ENCODE measurements around the gene TNFSF13. TPM values are rescaled to one million over a fixed set of nuclear protein-coding genes. Genes with fewer than 3 reads are reported as not detected.

TNFSF13 gene
- polyA plus RNA-seq, 2 of the 4 experiments (the other 2 are of a cell fraction): 0.61 to 1.0 TPM

DNA sequence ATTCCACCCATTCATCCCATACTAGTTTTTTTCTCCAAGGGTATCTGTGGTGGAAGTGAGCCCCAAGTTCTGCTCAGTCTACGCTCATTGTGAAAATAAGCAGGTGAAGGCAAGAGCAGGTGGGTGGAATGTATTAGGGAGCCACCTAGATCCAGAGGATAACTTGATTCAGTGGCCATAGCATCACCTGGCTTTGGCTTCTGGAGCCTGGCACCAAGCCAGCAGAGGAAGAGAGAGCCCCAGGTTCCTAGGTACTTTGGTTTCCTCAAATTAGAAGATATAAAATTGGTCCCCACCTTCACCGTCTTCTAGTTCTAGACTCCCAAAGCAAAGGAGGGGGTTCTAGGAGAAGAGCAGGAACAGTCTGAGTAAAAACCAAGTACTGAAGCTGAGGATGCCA lies 52.1 kb downstream of the TNFSF13 start:
- no peak overlapping the region for H3K27ac ChIP-seq
- 99% methylated on average over 2 of the region's 2 CpGs for WGBS (ENCODE audit: missing lambda C conversion rate)
- no peak overlapping the region for H3K4me2 ChIP-seq
- FAIRE-seq: peak; percentile 49
- no peak for ATAC-seq
- no peaks in the 10 kb centered on the region for H3K9me3 ChIP-seq
- TF ChIP-seq, protein P1, sequence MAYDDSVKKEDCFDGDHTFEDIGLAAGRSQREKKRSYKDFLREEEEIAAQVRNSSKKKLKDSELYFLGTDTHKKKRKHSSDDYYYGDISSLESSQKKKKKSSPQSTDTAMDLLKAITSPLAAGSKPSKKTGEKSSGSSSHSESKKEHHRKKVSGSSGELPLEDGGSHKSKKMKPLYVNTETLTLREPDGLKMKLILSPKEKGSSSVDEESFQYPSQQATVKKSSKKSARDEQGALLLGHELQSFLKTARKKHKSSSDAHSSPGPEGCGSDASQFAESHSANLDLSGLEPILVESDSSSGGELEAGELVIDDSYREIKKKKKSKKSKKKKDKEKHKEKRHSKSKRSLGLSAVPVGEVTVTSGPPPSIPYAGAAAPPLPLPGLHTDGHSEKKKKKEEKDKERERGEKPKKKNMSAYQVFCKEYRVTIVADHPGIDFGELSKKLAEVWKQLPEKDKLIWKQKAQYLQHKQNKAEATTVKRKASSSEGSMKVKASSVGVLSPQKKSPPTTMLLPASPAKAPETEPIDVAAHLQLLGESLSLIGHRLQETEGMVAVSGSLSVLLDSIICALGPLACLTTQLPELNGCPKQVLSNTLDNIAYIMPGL (CRISPR knock-in tag; IDR thresholded peaks at IDR 0.05; ENCODE audit: borderline replicate concordance): no peak
- no peak for TF ChIP-seq POLR2A (IDR thresholded peaks at IDR 0.05; ENCODE audit: low read length)
- TF ChIP-seq TFCP2L1 (CRISPR knock-in tag; IDR thresholded peaks at IDR 0.05): no peak
- TF ChIP-seq HOXA7 (CRISPR knock-in tag; IDR thresholded peaks at IDR 0.05): no peak
- TF ChIP-seq EHF (CRISPR knock-in tag; IDR thresholded peaks at IDR 0.05): no peak
- TF ChIP-seq HDAC2 (IDR thresholded peaks at IDR 0.05): no peak
- no peak for TF ChIP-seq HEYL (CRISPR knock-in tag; IDR thresholded peaks at IDR 0.05)
- TF ChIP-seq ZSCAN20 (CRISPR knock-in tag; IDR thresholded peaks at IDR 0.05): no peak
- TF ChIP-seq, protein P2, sequence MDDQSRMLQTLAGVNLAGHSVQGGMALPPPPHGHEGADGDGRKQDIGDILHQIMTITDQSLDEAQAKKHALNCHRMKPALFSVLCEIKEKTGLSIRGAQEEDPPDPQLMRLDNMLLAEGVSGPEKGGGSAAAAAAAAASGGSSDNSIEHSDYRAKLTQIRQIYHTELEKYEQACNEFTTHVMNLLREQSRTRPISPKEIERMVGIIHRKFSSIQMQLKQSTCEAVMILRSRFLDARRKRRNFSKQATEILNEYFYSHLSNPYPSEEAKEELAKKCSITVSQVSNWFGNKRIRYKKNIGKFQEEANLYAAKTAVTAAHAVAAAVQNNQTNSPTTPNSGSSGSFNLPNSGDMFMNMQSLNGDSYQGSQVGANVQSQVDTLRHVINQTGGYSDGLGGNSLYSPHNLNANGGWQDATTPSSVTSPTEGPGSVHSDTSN (IDR thresholded peaks at IDR 0.05): no peak
- TF ChIP-seq RCOR1 (IDR thresholded peaks at IDR 0.05; ENCODE audit: low read depth, low read length): no peak
- TF ChIP-seq PHF8 (IDR thresholded peaks at IDR 0.05; ENCODE audit: borderline replicate concordance, low read depth): no peak
- TF ChIP-seq KDM5A (IDR thresholded peaks at IDR 0.05): no peak
- TF ChIP-seq, protein P3, sequence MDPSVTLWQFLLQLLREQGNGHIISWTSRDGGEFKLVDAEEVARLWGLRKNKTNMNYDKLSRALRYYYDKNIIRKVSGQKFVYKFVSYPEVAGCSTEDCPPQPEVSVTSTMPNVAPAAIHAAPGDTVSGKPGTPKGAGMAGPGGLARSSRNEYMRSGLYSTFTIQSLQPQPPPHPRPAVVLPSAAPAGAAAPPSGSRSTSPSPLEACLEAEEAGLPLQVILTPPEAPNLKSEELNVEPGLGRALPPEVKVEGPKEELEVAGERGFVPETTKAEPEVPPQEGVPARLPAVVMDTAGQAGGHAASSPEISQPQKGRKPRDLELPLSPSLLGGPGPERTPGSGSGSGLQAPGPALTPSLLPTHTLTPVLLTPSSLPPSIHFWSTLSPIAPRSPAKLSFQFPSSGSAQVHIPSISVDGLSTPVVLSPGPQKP (IDR thresholded peaks at IDR 0.05; ENCODE audit: low read depth, low read length): no peak
- ChIA-PET CTCF (interaction anchor here (0.7 to 7.7 kb wide), 8 partner anchors 10 to 113 kb away, joined by 3 to 56 read pairs (median 8); partner anchors contain the start of genes SOX15, TP53 and WRAP53), POLR2A (interaction anchor here (0.7 to 1.1 kb wide), 2 partner anchors 27 to 41 kb away, joined by 3 read pairs; partner anchors contain the start of genes ATP1B2 and MPDU1)
- no peak overlapping the region for H3K4me3 ChIP-seq
- H3K4me1 ChIP-seq: peaks cover 29% of the 10 kb centered on the region
- DNase-seq (ENCODE audit: low read depth in 1 of 2, low spot score in 1 of 2): no peak

Small RNA genes within 50 kb of the gene (small RNA-seq; reads per million reads assigned to genes)
- gene CD68: 0 reads per million in 6 experiments
- gene RF00019: 0 reads per million in 6 experiments
- 0 reads per million in 6 experiments for gene SNORA48
- 0 reads per million in 6 experiments for gene SNORD10

Other genes with a start within 250 kb of the TNFSF13 start
Only the 30 nearest of the 31 such genes appear.
- gene NEURL4, start 229.4 kb upstream of the TNFSF13 start, polyA plus RNA-seq (2011; rRNA removed): 12.2 and 18.3 TPM in 2 replicates
- gene NEURL4, start 229.4 kb upstream of the TNFSF13 start, polyA plus RNA-seq (2017; fragmentation: RNase III; extraction: RNeasy Plus Mini Kit Qiagen cat#74134 plus additional on column Dnase treatment): 44.2 to 50.4 TPM (median 47.5 TPM) in 3 replicates
- 0.03 and 0.41 TPM in 2 replicates for gene ACAP1, start 222.2 kb upstream of the TNFSF13 start, polyA plus RNA-seq (2011; rRNA removed)
- gene ACAP1, start 222.2 kb upstream of the TNFSF13 start, polyA plus RNA-seq (2017; fragmentation: RNase III; extraction: RNeasy Plus Mini Kit Qiagen cat#74134 plus additional on column Dnase treatment): 1.3 to 2.1 TPM (median 1.4 TPM) in 3 replicates
- gene KCTD11, start 206.6 kb upstream of the TNFSF13 start, polyA plus RNA-seq (2011; rRNA removed): 6.1 and 7.0 TPM in 2 replicates
- gene KCTD11, start 206.6 kb upstream of the TNFSF13 start, polyA plus RNA-seq (2017; fragmentation: RNase III; extraction: RNeasy Plus Mini Kit Qiagen cat#74134 plus additional on column Dnase treatment): 9.6 to 10.7 TPM (median 10.3 TPM) in 3 replicates
- gene TMEM95, start 203.6 kb upstream of the TNFSF13 start, polyA plus RNA-seq (2011; rRNA removed): not detected in 2 replicates
- not detected in 3 replicates for gene TMEM95, start 203.6 kb upstream of the TNFSF13 start, polyA plus RNA-seq (2017; fragmentation: RNase III; extraction: RNeasy Plus Mini Kit Qiagen cat#74134 plus additional on column Dnase treatment)
- 1.2 and 1.8 TPM in 2 replicates for gene TNK1, start 177.7 kb upstream of the TNFSF13 start, polyA plus RNA-seq (2011; rRNA removed)
- 2.1 to 2.4 TPM (median 2.2 TPM) in 3 replicates for gene TNK1, start 177.7 kb upstream of the TNFSF13 start, polyA plus RNA-seq (2017; fragmentation: RNase III; extraction: RNeasy Plus Mini Kit Qiagen cat#74134 plus additional on column Dnase treatment)
- 11.0 and 13.7 TPM in 2 replicates for gene PLSCR3, start 164.2 kb upstream of the TNFSF13 start, polyA plus RNA-seq (2011; rRNA removed)
- gene PLSCR3, start 164.2 kb upstream of the TNFSF13 start, polyA plus RNA-seq (2017; fragmentation: RNase III; extraction: RNeasy Plus Mini Kit Qiagen cat#74134 plus additional on column Dnase treatment): 27.5 to 33.4 TPM (median 29.6 TPM) in 3 replicates
- 127 and 210 TPM in 2 replicates for gene TMEM256, start 154.7 kb upstream of the TNFSF13 start, polyA plus RNA-seq (2011; rRNA removed)
- 142 to 166 TPM (median 164 TPM) in 3 replicates for gene TMEM256, start 154.7 kb upstream of the TNFSF13 start, polyA plus RNA-seq (2017; fragmentation: RNase III; extraction: RNeasy Plus Mini Kit Qiagen cat#74134 plus additional on column Dnase treatment)
- 4.1 and 6.9 TPM in 2 replicates for gene NLGN2, start 150.9 kb upstream of the TNFSF13 start, polyA plus RNA-seq (2011; rRNA removed)
- gene NLGN2, start 150.9 kb upstream of the TNFSF13 start, polyA plus RNA-seq (2017; fragmentation: RNase III; extraction: RNeasy Plus Mini Kit Qiagen cat#74134 plus additional on column Dnase treatment): 17.6 to 27.9 TPM (median 27.5 TPM) in 3 replicates
- gene SPEM1, start 138.4 kb upstream of the TNFSF13 start, polyA plus RNA-seq (2011; rRNA removed): not detected in 2 replicates
- 0.09 to 0.13 TPM in 2 of 3 replicates, not detected in the other for gene SPEM1, start 138.4 kb upstream of the TNFSF13 start, polyA plus RNA-seq (2017; fragmentation: RNase III; extraction: RNeasy Plus Mini Kit Qiagen cat#74134 plus additional on column Dnase treatment)
- gene SPEM2, start 133.1 kb upstream of the TNFSF13 start, polyA plus RNA-seq (2011; rRNA removed): not detected in 2 replicates
- not detected in 3 replicates for gene SPEM2, start 133.1 kb upstream of the TNFSF13 start, polyA plus RNA-seq (2017; fragmentation: RNase III; extraction: RNeasy Plus Mini Kit Qiagen cat#74134 plus additional on column Dnase treatment)
- not detected in 2 replicates for gene SPEM3, start 129.9 kb upstream of the TNFSF13 start, polyA plus RNA-seq (2011; rRNA removed)
- gene SPEM3, start 129.9 kb upstream of the TNFSF13 start, polyA plus RNA-seq (2017; fragmentation: RNase III; extraction: RNeasy Plus Mini Kit Qiagen cat#74134 plus additional on column Dnase treatment): not detected in 3 replicates
- gene TMEM102, start 123.3 kb upstream of the TNFSF13 start, polyA plus RNA-seq (2011; rRNA removed): 4.4 and 4.9 TPM in 2 replicates
- gene TMEM102, start 123.3 kb upstream of the TNFSF13 start, polyA plus RNA-seq (2017; fragmentation: RNase III; extraction: RNeasy Plus Mini Kit Qiagen cat#74134 plus additional on column Dnase treatment): 6.5 to 8.9 TPM (median 8.1 TPM) in 3 replicates
- 1.4 and 1.9 TPM in 2 replicates for gene FGF11, start 119.2 kb upstream of the TNFSF13 start, polyA plus RNA-seq (2011; rRNA removed)
- 1.1 to 1.8 TPM (median 1.5 TPM) in 3 replicates for gene FGF11, start 119.2 kb upstream of the TNFSF13 start, polyA plus RNA-seq (2017; fragmentation: RNase III; extraction: RNeasy Plus Mini Kit Qiagen cat#74134 plus additional on column Dnase treatment)
- gene CHRNB1, start 113.7 kb upstream of the TNFSF13 start, polyA plus RNA-seq (2011; rRNA removed): 6.5 and 6.9 TPM in 2 replicates
- 6.2 to 8.4 TPM (median 8.0 TPM) in 3 replicates for gene CHRNB1, start 113.7 kb upstream of the TNFSF13 start, polyA plus RNA-seq (2017; fragmentation: RNase III; extraction: RNeasy Plus Mini Kit Qiagen cat#74134 plus additional on column Dnase treatment)
- gene ZBTB4, start 79.1 kb upstream of the TNFSF13 start, polyA plus RNA-seq (2011; rRNA removed): 14.4 and 18.2 TPM in 2 replicates
- gene ZBTB4, start 79.1 kb upstream of the TNFSF13 start, polyA plus RNA-seq (2017; fragmentation: RNase III; extraction: RNeasy Plus Mini Kit Qiagen cat#74134 plus additional on column Dnase treatment): 24.4 to 29.5 TPM (median 28.2 TPM) in 3 replicates
- gene SLC35G6, start 77.3 kb upstream of the TNFSF13 start, polyA plus RNA-seq (2011; rRNA removed): not detected in 2 replicates
- gene SLC35G6, start 77.3 kb upstream of the TNFSF13 start, polyA plus RNA-seq (2017; fragmentation: RNase III; extraction: RNeasy Plus Mini Kit Qiagen cat#74134 plus additional on column Dnase treatment): not detected in 3 replicates
- 22.8 and 57.1 TPM in 2 replicates for gene POLR2A, start 74.4 kb upstream of the TNFSF13 start, polyA plus RNA-seq (2011; rRNA removed)
- 65.6 to 69.6 TPM (median 67.4 TPM) in 3 replicates for gene POLR2A, start 74.4 kb upstream of the TNFSF13 start, polyA plus RNA-seq (2017; fragmentation: RNase III; extraction: RNeasy Plus Mini Kit Qiagen cat#74134 plus additional on column Dnase treatment)
- 11.9 and 12.4 TPM in 2 replicates for gene TNFSF12, start 9.7 kb upstream of the TNFSF13 start, polyA plus RNA-seq (2011; rRNA removed)
- gene TNFSF12, start 9.7 kb upstream of the TNFSF13 start, polyA plus RNA-seq (2017; fragmentation: RNase III; extraction: RNeasy Plus Mini Kit Qiagen cat#74134 plus additional on column Dnase treatment): 7.9 to 9.9 TPM (median 9.7 TPM) in 3 replicates
- 150 and 165 TPM in 2 replicates for gene SENP3, start 3.2 kb downstream of the TNFSF13 start, polyA plus RNA-seq (2011; rRNA removed)
- 104 to 119 TPM (median 114 TPM) in 3 replicates for gene SENP3, start 3.2 kb downstream of the TNFSF13 start, polyA plus RNA-seq (2017; fragmentation: RNase III; extraction: RNeasy Plus Mini Kit Qiagen cat#74134 plus additional on column Dnase treatment)
- gene CD68, start 20.9 kb downstream of the TNFSF13 start, polyA plus RNA-seq (2011; rRNA removed): 14.9 and 17.7 TPM in 2 replicates
- gene CD68, start 20.9 kb downstream of the TNFSF13 start, polyA plus RNA-seq (2017; fragmentation: RNase III; extraction: RNeasy Plus Mini Kit Qiagen cat#74134 plus additional on column Dnase treatment): 6.5 to 11.6 TPM (median 9.8 TPM) in 3 replicates
- 148 and 204 TPM in 2 replicates for gene MPDU1, start 25.1 kb downstream of the TNFSF13 start, polyA plus RNA-seq (2011; rRNA removed)
- gene MPDU1, start 25.1 kb downstream of the TNFSF13 start, polyA plus RNA-seq (2017; fragmentation: RNase III; extraction: RNeasy Plus Mini Kit Qiagen cat#74134 plus additional on column Dnase treatment): 126 to 134 TPM (median 127 TPM) in 3 replicates
- gene SOX15, start 31.3 kb downstream of the TNFSF13 start, polyA plus RNA-seq (2011; rRNA removed): 0.05 and 0.11 TPM in 2 replicates
- 0.19 to 0.30 TPM (median 0.22 TPM) in 3 replicates for gene SOX15, start 31.3 kb downstream of the TNFSF13 start, polyA plus RNA-seq (2017; fragmentation: RNase III; extraction: RNeasy Plus Mini Kit Qiagen cat#74134 plus additional on column Dnase treatment)
- gene FXR2, start 56.1 kb downstream of the TNFSF13 start, polyA plus RNA-seq (2011; rRNA removed): 40.7 and 45.3 TPM in 2 replicates
- gene FXR2, start 56.1 kb downstream of the TNFSF13 start, polyA plus RNA-seq (2017; fragmentation: RNase III; extraction: RNeasy Plus Mini Kit Qiagen cat#74134 plus additional on column Dnase treatment): 38.9 to 45.2 TPM (median 42.9 TPM) in 3 replicates
- gene SAT2, start 69.1 kb downstream of the TNFSF13 start, polyA plus RNA-seq (2011; rRNA removed): 38.1 and 44.4 TPM in 2 replicates
- 59.8 to 76.3 TPM (median 70.1 TPM) in 3 replicates for gene SAT2, start 69.1 kb downstream of the TNFSF13 start, polyA plus RNA-seq (2017; fragmentation: RNase III; extraction: RNeasy Plus Mini Kit Qiagen cat#74134 plus additional on column Dnase treatment)
- 0.31 and 0.34 TPM in 2 replicates for gene SHBG, start 71.4 kb downstream of the TNFSF13 start, polyA plus RNA-seq (2011; rRNA removed)
- gene SHBG, start 71.4 kb downstream of the TNFSF13 start, polyA plus RNA-seq (2017; fragmentation: RNase III; extraction: RNeasy Plus Mini Kit Qiagen cat#74134 plus additional on column Dnase treatment): 0.37 to 0.63 TPM (median 0.50 TPM) in 3 replicates
- 0.16 and 0.20 TPM in 2 replicates for gene ATP1B2, start 92.2 kb downstream of the TNFSF13 start, polyA plus RNA-seq (2011; rRNA removed)
- gene ATP1B2, start 92.2 kb downstream of the TNFSF13 start, polyA plus RNA-seq (2017; fragmentation: RNase III; extraction: RNeasy Plus Mini Kit Qiagen cat#74134 plus additional on column Dnase treatment): 0.05 to 0.26 TPM (median 0.10 TPM) in 3 replicates
- gene TP53, start 128.7 kb downstream of the TNFSF13 start, polyA plus RNA-seq (2011; rRNA removed): 65.9 and 80.1 TPM in 2 replicates
- gene TP53, start 128.7 kb downstream of the TNFSF13 start, polyA plus RNA-seq (2017; fragmentation: RNase III; extraction: RNeasy Plus Mini Kit Qiagen cat#74134 plus additional on column Dnase treatment): 53.1 to 64.0 TPM (median 59.4 TPM) in 3 replicates
- 15.9 and 17.4 TPM in 2 replicates for gene WRAP53, start 129.7 kb downstream of the TNFSF13 start, polyA plus RNA-seq (2011; rRNA removed)
- 33.8 to 34.0 TPM (median 33.9 TPM) in 3 replicates for gene WRAP53, start 129.7 kb downstream of the TNFSF13 start, polyA plus RNA-seq (2017; fragmentation: RNase III; extraction: RNeasy Plus Mini Kit Qiagen cat#74134 plus additional on column Dnase treatment)
- gene EFNB3, start 146.5 kb downstream of the TNFSF13 start, polyA plus RNA-seq (2011; rRNA removed): 1.9 and 2.1 TPM in 2 replicates
- 0.96 to 1.9 TPM (median 1.7 TPM) in 3 replicates for gene EFNB3, start 146.5 kb downstream of the TNFSF13 start, polyA plus RNA-seq (2017; fragmentation: RNase III; extraction: RNeasy Plus Mini Kit Qiagen cat#74134 plus additional on column Dnase treatment)
- 0.08 TPM in 2 replicates for gene DNAH2, start 159.0 kb downstream of the TNFSF13 start, polyA plus RNA-seq (2011; rRNA removed)
- gene DNAH2, start 159.0 kb downstream of the TNFSF13 start, polyA plus RNA-seq (2017; fragmentation: RNase III; extraction: RNeasy Plus Mini Kit Qiagen cat#74134 plus additional on column Dnase treatment): 0.01 to 0.05 TPM (median 0.03 TPM) in 3 replicates